Tibial artery (tissue), 4 donors: ENCODE measurements around the gene MED26.
"Not testable (repeated sequence)": the region's sequence is repeated elsewhere in the genome, so short reads cannot be mapped to it uniquely, and the experiment has no call there.

Experiments used
- DNase-seq, 2 donors: peaks; one replicate each; pipeline ENCODE4 v3.0.0-alpha.2; 2019
- H3K27ac ChIP-seq, 2 donors: fragments of 200-600 bp; sonication (generic) in 1 of 2; 1 replicate in 1 of 2; 2 replicates in 1 of 2; pipeline ENCODE4 v1.5.1; 2018 to 2019; ENCODE audit warnings: mild to moderate bottlenecking in 1 of 2
- H3K27me3 ChIP-seq, 2 donors: fragments of 200-600 bp; sonication (generic) in 1 of 2; one replicate each; pipeline versions ENCODE4 v1.5.1 to v1.6.0; 2016 to 2019
- H3K36me3 ChIP-seq, 3 donors: fragments of 200-600 bp; sonication (generic) in 2 of 3; one replicate each; pipeline ENCODE4 v1.5.1; 2016 to 2019; ENCODE audit warnings: mild to moderate bottlenecking in 2 of 3
- H3K4me1 ChIP-seq, 4 donors: fragments of 200-600 bp; sonication (generic) in 2 of 4; 1 replicate in 3 of 4; 2 replicates in 1 of 4; pipeline ENCODE4 v1.5.1; 2016 to 2019
- H3K4me3 ChIP-seq, 2 donors: fragments of 200-600 bp; sonication (generic) in 1 of 2; 1 replicate in 1 of 2; 2 replicates in 1 of 2; pipeline ENCODE4 v1.5.1; 2018 to 2019; ENCODE audit warnings: mild to moderate bottlenecking in 2 of 2
- H3K9me3 ChIP-seq, 3 donors: fragments of 200-600 bp; sonication (generic) in 1 of 3; one replicate each; pipeline ENCODE4 v1.5.1; 2016 to 2019
- CTCF ChIP-seq, 2 experiments: fragments of 200-600 bp in 1 of 2; fragments of 450-650 bp in 1 of 2; IDR thresholded peaks; one replicate each; pipeline ENCODE4 v1.5.1; 2017 to 2019; ENCODE audit warnings: antibody characterized with exemption in 2 of 2, mild to moderate bottlenecking in 1 of 2, moderate library complexity in 1 of 2
- intact Hi-C: fragments of 100-400 bp; cut with DNase I; formaldehyde crosslinking; loops from one replicate; pipeline ENCODE4 v1.15.0; 2023; ENCODE audit warnings: low total_unique reads

Gene MED26

GRCh38 chr19:16562608-16563025 is 65.4 kb downstream of the MED26 start:
- intact Hi-C loops = no loop called here
- H3K36me3 ChIP-seq = peaks cover 34 to 90% (median 77%) of the 10 kb centered on the region in 3 donors
- no peak for TF ChIP-seq CTCF (IDR thresholded peaks at IDR 0.05)
- H3K27ac ChIP-seq = no peak overlapping the region
- no peaks in the 10 kb centered on the region for H3K27me3 ChIP-seq
- H3K4me1 ChIP-seq = no peaks in the 10 kb centered on the region
- DNase-seq = no peak
- no peaks in the 10 kb centered on the region for H3K9me3 ChIP-seq
- no peak overlapping the region for H3K4me3 ChIP-seq

GRCh38 chr19:16561382-16561781 is 66.6 kb downstream of the MED26 start:
- no peaks in the 10 kb centered on the region for H3K9me3 ChIP-seq
- no peak for DNase-seq
- intact Hi-C loops = no loop called here
- H3K27me3 ChIP-seq = no peaks in the 10 kb centered on the region
- no peak overlapping the region for H3K27ac ChIP-seq
- peaks cover 26 to 91% (median 65%) of the 10 kb centered on the region in 3 donors for H3K36me3 ChIP-seq
- no peaks in the 10 kb centered on the region for H3K4me1 ChIP-seq
- no peak overlapping the region for H3K4me3 ChIP-seq
- TF ChIP-seq CTCF (IDR thresholded peaks at IDR 0.05) = no peak

- no peaks in the 10 kb centered on the region for H3K4me1 ChIP-seq
- intact Hi-C loops = no loop called here
- TF ChIP-seq CTCF (IDR thresholded peaks at IDR 0.05) = no peak
- H3K9me3 ChIP-seq = no peaks in the 10 kb centered on the region
- DNase-seq = no peak
- H3K4me3 ChIP-seq = no peak overlapping the region
- no peaks in the 10 kb centered on the region for H3K27me3 ChIP-seq
- no peak overlapping the region for H3K27ac ChIP-seq
- peaks cover 25 to 91% (median 62%) of the 10 kb centered on the region in 3 donors for H3K36me3 ChIP-seq
Observed at GRCh38 chr19:16559780-16560276, 68.2 kb downstream of the MED26 start.

- no peak for DNase-seq
- H3K27me3 ChIP-seq = no peaks in the 10 kb centered on the region
- peaks cover 26 to 98% (median 52%) of the 10 kb centered on the region in 3 donors for H3K36me3 ChIP-seq
- H3K4me3 ChIP-seq = no peak overlapping the region
- no peaks in the 10 kb centered on the region for H3K4me1 ChIP-seq
- H3K9me3 ChIP-seq = no peaks in the 10 kb centered on the region
- H3K27ac ChIP-seq = no peak overlapping the region
- intact Hi-C loops = no loop called here
- TF ChIP-seq CTCF (IDR thresholded peaks at IDR 0.05) = no peak
Observed at GRCh38 chr19:16554776-16555175, 73.2 kb downstream of the MED26 start.

- H3K27me3 ChIP-seq, intact Hi-C loops, DNase-seq, H3K4me3 ChIP-seq, H3K27ac ChIP-seq, H3K4me1 ChIP-seq, H3K9me3 ChIP-seq: not testable (repeated sequence)
- peaks cover 24 to 71% (median 43%) of the 10 kb centered on the region in 3 donors for H3K36me3 ChIP-seq
Observed at GRCh38 chr19:16551902-16552301, 76.1 kb downstream of the MED26 start.

GRCh38 chr19:16548956-16549355 is 79.0 kb downstream of the MED26 start:
- no peaks in the 10 kb centered on the region for H3K27me3 ChIP-seq
- peaks cover 0 to 6% (median 0%) of the 10 kb centered on the region in 4 donors for H3K4me1 ChIP-seq
- intact Hi-C loops = no loop called here
- H3K9me3 ChIP-seq = no peaks in the 10 kb centered on the region
- no peak overlapping the region for H3K4me3 ChIP-seq
- TF ChIP-seq CTCF (IDR thresholded peaks at IDR 0.05) = no peak
- H3K27ac ChIP-seq = no peak overlapping the region
- H3K36me3 ChIP-seq = peaks cover 10 to 42% (median 24%) of the 10 kb centered on the region in 3 donors
- DNase-seq = no peak
